Left colon (tissue), 2 donors: ENCODE measurements around the gene STKLD1. TPM values are rescaled to one million over a fixed set of nuclear protein-coding genes. Genes with fewer than 3 reads are reported as not detected.

Source experiments
- ATAC-seq: fragments of 200-7000 bp; cut with Tn5 transposase; one replicate; pipeline ENCODE4 v1.9.1; 2020; ENCODE audit warnings: mild to moderate bottlenecking, moderate library complexity
- DNase-seq, 2 donors: peaks; one replicate each; pipeline ENCODE4 v3.0.0-alpha.2; 2020
- intact Hi-C, 2 donors: fragments of 100-400 bp; cut with DNase I in 1 of 2; cut with micrococcal nuclease in 1 of 2; formaldehyde crosslinking; loops; one replicate each; pipeline versions ENCODE4 v1.11.2 to v1.14.0; 2022; cut with DNase I, micrococcal nuclease
- total RNA-seq, 2 donors: library from RNA; stranded (reverse); fragmentation: NEBNext Ultra II Directional; extraction: Animal tissue kit (Norgen Biotek cat#: 25700); gene quantifications; one replicate each; pipeline ENCODE4 v1.2.1, GENCODE V29; 2021
- donor health status: DM: no; HTN: no; CAD: no.
- donor health status: DM: yes; HTN: yes; CAD: no.

STKLD1 gene
- total RNA-seq, 2 donors from 2014 or later = 0.36 to 0.95 TPM

DNA sequence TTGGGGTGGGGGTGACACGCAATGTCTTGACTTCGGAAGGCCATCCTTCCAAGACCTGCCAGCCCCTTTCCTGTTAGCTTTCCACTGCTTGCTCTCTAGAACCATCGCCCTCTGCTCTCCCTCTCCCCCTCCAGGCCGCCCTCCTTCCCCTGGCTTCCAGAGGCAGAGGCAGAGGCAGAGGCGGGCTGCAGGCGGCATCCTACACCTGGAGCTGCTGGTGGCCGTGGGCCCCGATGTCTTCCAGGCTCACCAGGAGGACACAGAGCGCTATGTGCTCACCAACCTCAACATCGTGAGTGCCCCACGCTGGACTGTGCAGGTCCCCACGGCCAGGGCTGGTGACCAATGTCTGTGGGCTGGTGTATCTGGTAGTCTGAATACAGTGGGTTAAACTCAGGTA lies 48.0 kb downstream of the STKLD1 start:
- no peak for DNase-seq
- ATAC-seq = no peak
- intact Hi-C loops = no loop called here

GRCh38 chr9:133425049-133425632 lies 49.0 kb downstream of the STKLD1 start:
- intact Hi-C loops = no loop called here
- no peak for ATAC-seq
- DNase-seq = no peak

GRCh38 chr9:133426011-133426410 lies 49.8 kb downstream of the STKLD1 start:
- intact Hi-C loops = no loop called here
- peak; percentile 68 for ATAC-seq
- peak in 1 of 2 donors; percentile 54 for DNase-seq

- no peak for ATAC-seq
- intact Hi-C loops = no loop called here
Observed at GRCh38 chr9:133427658-133428348, 51.6 kb downstream of the STKLD1 start.

GRCh38 chr9:133428617-133429101 lies 52.5 kb downstream of the STKLD1 start:
- DNase-seq (peak in 1 of 2 donors; percentile 52), ATAC-seq (peak; percentile 76)
- intact Hi-C loops = no loop called here

More at GRCh38 chr9:133427658-133428348, 51.6 kb downstream of the STKLD1 start:
- no peak for DNase-seq

DNA sequence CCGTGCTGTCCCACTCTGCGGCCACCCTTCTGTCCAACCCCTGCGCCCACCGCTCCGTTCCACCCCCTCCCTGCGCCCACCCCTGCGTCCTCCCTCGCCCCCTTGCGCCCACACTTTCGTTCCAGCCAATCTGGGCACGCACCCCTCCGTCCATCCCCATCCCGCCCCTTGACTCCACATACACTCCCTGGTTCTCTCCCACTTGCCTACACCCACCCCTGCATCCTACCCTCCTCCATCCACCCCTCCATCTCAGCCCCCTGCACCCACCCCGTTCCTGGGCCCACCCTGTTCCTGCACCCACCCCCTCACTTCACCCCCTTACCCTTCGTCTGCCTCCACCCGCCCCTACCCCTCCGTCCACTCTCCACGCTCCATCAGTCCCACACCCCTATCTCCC lies 53.0 kb downstream of the STKLD1 start:
- intact Hi-C loops = no loop called here
- ATAC-seq (no peak), DNase-seq (no peak)

GRCh38 chr9:133429641-133430161 lies 53.5 kb downstream of the STKLD1 start:
- peak; percentile 49 to 65 for DNase-seq
- intact Hi-C loops = no loop called here
- ATAC-seq = peak; percentile 65

GRCh38 chr9:133430244-133430643 lies 54.1 kb downstream of the STKLD1 start:
- DNase-seq = no peak
- intact Hi-C loops = no loop called here
- ATAC-seq = no peak

- no peak for DNase-seq
- intact Hi-C loops = no loop called here
- ATAC-seq = no peak
Observed at GRCh38 chr9:133433351-133433843, 57.2 kb downstream of the STKLD1 start.

GRCh38 chr9:133436681-133437080 lies 60.5 kb downstream of the STKLD1 start:
- intact Hi-C loops = no loop called here
- no peak for DNase-seq
- no peak for ATAC-seq

DNA sequence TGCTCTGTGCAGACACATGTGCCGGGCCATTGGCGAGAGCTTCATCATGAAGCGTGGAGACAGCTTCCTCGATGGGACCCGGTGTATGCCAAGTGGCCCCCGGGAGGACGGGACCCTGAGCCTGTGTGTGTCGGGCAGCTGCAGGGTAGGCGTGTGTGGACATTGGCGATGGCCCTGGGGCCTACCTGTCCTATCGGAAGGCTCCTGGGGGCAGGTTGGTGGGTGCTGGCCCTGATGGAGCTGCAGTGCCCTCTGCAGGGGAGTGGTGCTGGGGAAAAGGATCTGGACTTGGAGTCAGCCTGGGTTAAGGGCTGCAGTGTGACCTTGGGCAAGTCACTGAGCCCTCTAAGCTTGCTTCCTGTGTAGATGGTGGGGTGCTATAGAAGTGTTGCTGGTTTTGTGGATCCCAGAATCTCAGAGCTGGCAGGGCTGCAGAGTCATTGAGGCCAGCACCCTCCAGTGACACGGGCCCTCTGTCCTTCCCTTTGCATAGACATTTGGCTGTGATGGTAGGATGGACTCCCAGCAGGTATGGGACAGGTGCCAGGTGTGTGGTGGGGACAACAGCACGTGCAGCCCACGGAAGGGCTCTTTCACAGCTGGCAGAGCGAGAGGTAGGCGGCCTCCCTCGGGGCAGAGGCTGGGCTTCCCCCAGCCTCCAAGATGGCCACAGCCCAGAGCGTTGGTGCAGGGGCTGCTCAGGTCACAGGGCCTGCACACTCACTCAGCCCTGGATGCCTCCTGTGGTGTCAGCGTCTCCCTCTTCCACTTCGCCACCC lies 61.8 kb downstream of the STKLD1 start:
- intact Hi-C loops = no loop called here
- DNase-seq (no peak), ATAC-seq (peak; percentile 63)

GRCh38 chr9:133439337-133439736 lies 63.2 kb downstream of the STKLD1 start:
- ATAC-seq (no peak), DNase-seq (no peak)
- intact Hi-C loops = no loop called here

- ATAC-seq (no peak), DNase-seq (no peak)
- intact Hi-C loops = no loop called here
Observed at GRCh38 chr9:133440874-133441273, 64.7 kb downstream of the STKLD1 start.

GRCh38 chr9:133441571-133441970 lies 65.4 kb downstream of the STKLD1 start:
- intact Hi-C loops = no loop called here
- ATAC-seq (no peak), DNase-seq (no peak)

- intact Hi-C loops = no loop called here
- ATAC-seq = no peak
- no peak for DNase-seq
Observed at GRCh38 chr9:133443248-133443647, 67.1 kb downstream of the STKLD1 start.

DNA sequence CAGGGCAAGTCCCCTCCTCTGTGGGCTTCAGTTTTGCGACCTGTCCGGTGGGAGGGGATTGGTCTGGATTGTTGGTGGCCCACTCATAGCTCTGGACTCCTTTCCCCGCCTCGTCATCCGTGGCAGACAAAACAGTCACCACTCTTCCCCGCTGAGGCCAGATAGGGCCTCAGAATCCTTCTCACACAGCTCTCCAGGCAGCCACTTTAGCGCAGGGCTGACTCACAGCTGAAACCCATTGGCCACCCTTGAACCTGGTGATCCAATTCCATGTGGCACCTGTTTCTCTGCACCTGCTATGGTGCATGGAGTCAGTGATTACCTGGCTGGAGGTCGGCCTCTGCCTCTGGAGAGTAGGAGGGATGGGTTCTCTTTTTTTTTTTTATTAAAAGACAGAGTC lies 67.8 kb downstream of the STKLD1 start:
- no peak for DNase-seq
- no peak for ATAC-seq
- intact Hi-C loops = no loop called here

DNA sequence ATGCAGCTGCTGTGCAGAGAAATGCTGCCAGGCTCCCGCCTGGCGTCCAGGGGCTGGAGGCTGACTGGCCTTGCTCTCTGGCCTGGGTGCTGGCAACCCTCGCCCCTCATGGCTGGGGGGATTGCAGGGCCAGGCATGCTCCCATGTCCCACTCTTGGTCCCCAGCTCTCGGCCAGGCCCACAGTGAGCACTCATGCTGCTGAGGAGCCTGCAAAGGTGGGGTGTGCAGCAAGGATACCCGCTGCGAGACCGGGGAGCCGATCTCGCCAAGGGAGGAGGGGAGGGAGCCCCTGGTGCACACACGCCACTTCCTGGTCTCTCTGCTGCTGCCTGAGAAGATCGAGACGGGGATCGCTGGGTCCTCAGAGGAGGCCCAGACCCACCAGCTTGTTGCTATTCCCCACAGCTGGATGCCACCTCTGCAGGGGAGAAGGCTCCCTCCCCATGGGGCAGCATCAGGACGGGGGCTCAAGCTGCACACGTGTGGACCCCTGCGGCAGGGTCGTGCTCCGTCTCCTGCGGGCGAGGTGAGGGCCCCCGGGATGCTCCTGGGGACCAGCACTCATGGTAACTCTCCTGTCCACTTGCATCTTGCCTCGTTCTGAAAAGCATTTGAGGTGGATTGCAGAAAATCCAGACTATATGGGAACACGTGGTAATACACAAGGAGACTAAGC lies 69.3 kb downstream of the STKLD1 start:
- DNase-seq (no peak), ATAC-seq (no peak)
- intact Hi-C loops = no loop called here

DNA sequence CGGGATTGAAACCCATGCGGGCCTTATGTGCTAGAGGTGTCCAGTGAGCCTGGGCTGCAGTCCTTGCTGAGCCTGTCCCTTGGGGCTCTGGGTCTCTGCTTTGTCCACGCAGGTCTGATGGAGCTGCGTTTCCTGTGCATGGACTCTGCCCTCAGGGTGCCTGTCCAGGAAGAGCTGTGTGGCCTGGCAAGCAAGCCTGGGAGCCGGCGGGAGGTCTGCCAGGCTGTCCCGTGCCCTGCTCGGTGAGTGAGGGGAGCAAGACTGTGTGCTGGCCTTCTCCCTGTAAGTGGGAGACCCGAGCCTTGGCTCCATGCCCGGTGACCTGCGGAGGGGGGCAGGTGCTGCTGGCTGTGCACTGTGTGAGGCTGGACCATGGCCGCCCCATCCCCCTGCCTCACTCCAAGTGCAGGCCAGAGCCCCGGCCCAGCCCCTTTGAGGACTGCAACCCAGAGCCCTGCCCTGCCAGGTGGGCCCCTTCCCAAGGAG lies 72.4 kb downstream of the STKLD1 start:
- DNase-seq (no peak), ATAC-seq (peak; percentile 32)
- intact Hi-C loops = no loop called here

GRCh38 chr9:133449760-133450159 lies 73.6 kb downstream of the STKLD1 start:
- peak; percentile 96 for ATAC-seq
- peak; percentile 58 for DNase-seq

More at GRCh38 chr9:133449760-133450159, 73.6 kb downstream of the STKLD1 start:
- intact Hi-C loops = no loop called here
